ENCODE measurements around the gene REC114. TPM values are rescaled to one million over a fixed set of nuclear protein-coding genes. Genes with fewer than 3 reads are reported as not detected.
A peak's percentile ranks its signal among the peaks of the same experiment; 100 is the strongest.

Gene REC114
- total and polyA plus RNA-seq, 10 of the 15 experiments (the other 5 are each of a cell fraction or from before 2014, with no cell fraction given): not detected

DNA sequence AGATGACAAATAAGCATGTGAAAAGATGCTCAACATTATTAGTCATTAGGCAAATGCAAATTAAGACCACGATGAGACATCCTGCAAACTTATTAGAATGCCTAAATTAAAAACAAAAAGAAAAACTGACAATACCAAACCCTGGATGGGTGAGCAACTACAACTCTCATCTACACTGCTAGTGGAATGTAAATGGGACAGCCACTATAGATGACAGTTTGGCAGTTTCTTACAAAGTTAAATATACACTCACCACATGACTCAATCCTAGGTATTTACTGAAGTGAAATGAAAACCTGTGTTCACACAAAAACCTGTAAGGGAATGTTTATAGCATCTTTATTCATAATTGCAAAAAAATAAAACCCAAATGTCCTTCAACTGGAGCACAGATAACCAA is 115.6 kb downstream of the REC114 start:
- no peaks in the 10 kb centered on the region for H3K4me1 ChIP-seq (ENCODE audit: control insufficient read depth, insufficient read depth, low read length)
- H3K9ac ChIP-seq (ENCODE audit: control insufficient read depth, insufficient read depth, low read length): no peak overlapping the region
- in situ Hi-C loops (cut with MboI) (no loop called here), intact Hi-C loops (cut with micrococcal nuclease; ENCODE audit: unreplicated experiment) (loop anchor here (5.0 kb wide), 1 partner anchor 251 kb away; no protein-coding TSS in a partner anchor)
- CTCF ChIA-PET: interaction anchor here (2.3 to 8.6 kb wide), 4 partner anchors 75 to 146 kb away, joined by 14 to 250 read pairs (median 28); partner anchors contain the start of gene NPTN
- H3K27me3 ChIP-seq (replicated peaks in 1 of 2; ENCODE audit: control insufficient read depth in 2 of 2, insufficient read depth in 2 of 2, low read length in 1 of 2): no peaks in the 10 kb centered on the region
- RAD21 ChIA-PET (ENCODE audit: unreplicated experiment): interaction anchor here (5.2 kb wide), 1 partner anchor 77 kb away, joined by 86 read pairs; the partner anchor contains the start of gene NPTN
- no peak overlapping the region for H3K4me2 ChIP-seq (ENCODE audit: control insufficient read depth, insufficient read depth)
- DNase-seq (ENCODE audit: low read depth, low spot score) (no peak), FAIRE-seq (no peak), ATAC-seq (no peak)
- WGBS (ENCODE audit: insufficient coverage, insufficient replicate concordance, low lambda C conversion rate, missing lambda C conversion rate): 42% methylated on average over 1 of the region's 1 CpG
- H3K27ac ChIP-seq (ENCODE audit: control insufficient read depth, insufficient read depth): no peak overlapping the region
- peaks cover 1 to 12% of the 10 kb centered on the region in 2 experiments for H3K36me3 ChIP-seq (ENCODE audit: control insufficient read depth in 2 of 2, insufficient read depth in 2 of 2, low read length in 1 of 2)
- H3K9me3 ChIP-seq (replicated peaks; ENCODE audit: control insufficient read depth, insufficient read depth, low read length): no peaks in the 10 kb centered on the region
- SMC1A ChIA-PET (ENCODE audit: uncharacterized antibody, unreplicated experiment): interaction anchor here (0.8 to 2.3 kb wide), 2 partner anchors 72 to 77 kb away, joined by 3 to 39 read pairs; no protein-coding TSS in a partner anchor
- TF ChIP-seq SIX5 (IDR thresholded peaks at IDR 0.05; ENCODE audit: low read depth, low read length, severe bottlenecking): no peak
- no peak overlapping the region for H3K4me3 ChIP-seq
- no peak overlapping the region for H2AFZ ChIP-seq (ENCODE audit: control insufficient read depth, low read depth, low read length)
- POLR2A ChIA-PET: no interaction called here
- no peaks in the 10 kb centered on the region for H4K20me1 ChIP-seq (ENCODE audit: control insufficient read depth, insufficient read depth)
- no peaks in the 10 kb centered on the region for H3K79me2 ChIP-seq (ENCODE audit: control insufficient read depth, insufficient read depth, low read length)
- no TSS peak for BruUV-seq (replicated peaks)

GRCh38 chr15:73560501-73561117 is 117.6 kb downstream of the REC114 start:
- peak; percentile 80 for TF ChIP-seq RAD21 (IDR thresholded peaks at IDR 0.05; ENCODE audit: insufficient read depth, low read depth, low read length)
- no peak for TF ChIP-seq ELK1 (IDR thresholded peaks at IDR 0.05; ENCODE audit: low read depth, low read length)
- TF ChIP-seq ZNF217 (IDR thresholded peaks at IDR 0.05): no peak
- TF ChIP-seq, protein P1, sequence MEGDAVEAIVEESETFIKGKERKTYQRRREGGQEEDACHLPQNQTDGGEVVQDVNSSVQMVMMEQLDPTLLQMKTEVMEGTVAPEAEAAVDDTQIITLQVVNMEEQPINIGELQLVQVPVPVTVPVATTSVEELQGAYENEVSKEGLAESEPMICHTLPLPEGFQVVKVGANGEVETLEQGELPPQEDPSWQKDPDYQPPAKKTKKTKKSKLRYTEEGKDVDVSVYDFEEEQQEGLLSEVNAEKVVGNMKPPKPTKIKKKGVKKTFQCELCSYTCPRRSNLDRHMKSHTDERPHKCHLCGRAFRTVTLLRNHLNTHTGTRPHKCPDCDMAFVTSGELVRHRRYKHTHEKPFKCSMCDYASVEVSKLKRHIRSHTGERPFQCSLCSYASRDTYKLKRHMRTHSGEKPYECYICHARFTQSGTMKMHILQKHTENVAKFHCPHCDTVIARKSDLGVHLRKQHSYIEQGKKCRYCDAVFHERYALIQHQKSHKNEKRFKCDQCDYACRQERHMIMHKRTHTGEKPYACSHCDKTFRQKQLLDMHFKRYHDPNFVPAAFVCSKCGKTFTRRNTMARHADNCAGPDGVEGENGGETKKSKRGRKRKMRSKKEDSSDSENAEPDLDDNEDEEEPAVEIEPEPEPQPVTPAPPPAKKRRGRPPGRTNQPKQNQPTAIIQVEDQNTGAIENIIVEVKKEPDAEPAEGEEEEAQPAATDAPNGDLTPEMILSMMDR (IDR thresholded peaks at IDR 0.05 in 2 of 3, conservative IDR thresholded peaks at IDR 0.05 in 1 of 3; ENCODE audit: control insufficient read depth in 2 of 3, extremely low read depth in 1 of 3, insufficient read depth in 1 of 3, low read depth in 3 of 3, low read length in 3 of 3): peak; percentile 31 to 57 (median 39); a peak in 5 of 6 replicates
- TF ChIP-seq YY1 (IDR thresholded peaks at IDR 0.05; ENCODE audit: low read depth, low read length): peak; percentile 68; the same call in 1 of the 2 replicates
- peak; percentile 54; the same call in 1 of the 2 replicates for TF ChIP-seq SMC3 (IDR thresholded peaks at IDR 0.05; ENCODE audit: borderline replicate concordance, low read length)
- Histone ChIP-seq H2AFZ (ENCODE audit: control insufficient read depth, low read depth, low read length) (no peak overlapping the region), H3K27ac (ENCODE audit: control insufficient read depth, insufficient read depth) (no peak overlapping the region), H4K20me1 (ENCODE audit: control insufficient read depth, insufficient read depth) (no peaks in the 10 kb centered on the region), H3K4me1 (ENCODE audit: control insufficient read depth, insufficient read depth, low read length) (no peaks in the 10 kb centered on the region), H3K9ac (ENCODE audit: control insufficient read depth, insufficient read depth, low read length) (no peak overlapping the region), H3K79me2 (ENCODE audit: control insufficient read depth, insufficient read depth, low read length) (no peaks in the 10 kb centered on the region), H3K4me2 (ENCODE audit: control insufficient read depth, insufficient read depth) (no peak overlapping the region), H3K9me3 (replicated peaks; ENCODE audit: control insufficient read depth, insufficient read depth, low read length) (no peaks in the 10 kb centered on the region), H3K36me3 (ENCODE audit: control insufficient read depth in 2 of 2, insufficient read depth in 2 of 2, low read length in 1 of 2) (peaks cover 1 to 17% of the 10 kb centered on the region in 2 experiments), H3K4me3 (no peak overlapping the region), H3K27me3 (replicated peaks in 1 of 2; ENCODE audit: control insufficient read depth in 2 of 2, insufficient read depth in 2 of 2, low read length in 1 of 2) (no peaks in the 10 kb centered on the region)
- RAD21 ChIA-PET (ENCODE audit: unreplicated experiment): interaction anchor here (0.6 to 5.2 kb wide), 7 partner anchors 46 to 140 kb away, joined by 3 to 86 read pairs (median 4); partner anchors contain the start of gene NPTN
- in situ Hi-C loops (cut with MboI): loop anchor here (5.0 kb wide), 2 partner anchors 77 to 137 kb away; no protein-coding TSS in a partner anchor
- POLR2A ChIA-PET: interaction anchor here (1.3 kb wide), 1 partner anchor 76 kb away, joined by 8 read pairs; no protein-coding TSS in a partner anchor
- DNase-seq (ENCODE audit: low read depth, low spot score) (peak; percentile 9), FAIRE-seq (no peak), ATAC-seq (peak; percentile 77)
- 72% methylated on average over 2 of the region's 2 CpGs for WGBS (ENCODE audit: insufficient coverage, insufficient replicate concordance, low lambda C conversion rate, missing lambda C conversion rate)
- CTCF ChIA-PET: interaction anchor here (0.6 to 8.6 kb wide), 15 partner anchors 9 to 273 kb away, joined by 3 to 250 read pairs (median 4); partner anchors contain the start of gene NPTN
- SMC1A ChIA-PET (ENCODE audit: uncharacterized antibody, unreplicated experiment): interaction anchor here (0.8 to 2.3 kb wide), 7 partner anchors 26 to 140 kb away, joined by 3 to 39 read pairs (median 4); partner anchors contain the start of gene NPTN
- intact Hi-C loops (cut with micrococcal nuclease; ENCODE audit: unreplicated experiment): loop anchor here (1.0 kb wide), 2 partner anchors 76 to 140 kb away; no protein-coding TSS in a partner anchor
- no TSS peak for BruUV-seq (replicated peaks)

Measured in GM12878 (cell line).